ENCODE data around the gene ACAP1.

DNA sequence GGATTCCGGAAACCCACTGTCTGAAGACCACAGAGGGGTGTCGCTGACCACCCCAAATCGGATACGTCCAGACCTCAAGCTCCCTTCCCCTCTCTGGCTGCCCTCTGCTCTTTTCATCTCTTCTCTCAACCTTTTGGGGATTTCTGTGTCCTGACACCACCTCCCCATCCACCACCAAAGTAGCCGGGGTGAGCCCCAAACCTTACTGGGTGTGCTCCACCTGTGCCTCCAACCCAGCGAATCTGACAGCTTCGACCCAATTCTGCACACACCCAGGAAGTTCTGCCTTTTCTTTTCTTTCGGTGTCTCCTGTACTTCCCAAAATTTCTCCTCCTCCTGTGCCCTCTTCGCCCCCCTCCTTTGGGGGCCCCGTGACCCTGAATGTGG, 16.2 kb downstream of the ACAP1 start:
- TF ChIP-seq, protein P1, sequence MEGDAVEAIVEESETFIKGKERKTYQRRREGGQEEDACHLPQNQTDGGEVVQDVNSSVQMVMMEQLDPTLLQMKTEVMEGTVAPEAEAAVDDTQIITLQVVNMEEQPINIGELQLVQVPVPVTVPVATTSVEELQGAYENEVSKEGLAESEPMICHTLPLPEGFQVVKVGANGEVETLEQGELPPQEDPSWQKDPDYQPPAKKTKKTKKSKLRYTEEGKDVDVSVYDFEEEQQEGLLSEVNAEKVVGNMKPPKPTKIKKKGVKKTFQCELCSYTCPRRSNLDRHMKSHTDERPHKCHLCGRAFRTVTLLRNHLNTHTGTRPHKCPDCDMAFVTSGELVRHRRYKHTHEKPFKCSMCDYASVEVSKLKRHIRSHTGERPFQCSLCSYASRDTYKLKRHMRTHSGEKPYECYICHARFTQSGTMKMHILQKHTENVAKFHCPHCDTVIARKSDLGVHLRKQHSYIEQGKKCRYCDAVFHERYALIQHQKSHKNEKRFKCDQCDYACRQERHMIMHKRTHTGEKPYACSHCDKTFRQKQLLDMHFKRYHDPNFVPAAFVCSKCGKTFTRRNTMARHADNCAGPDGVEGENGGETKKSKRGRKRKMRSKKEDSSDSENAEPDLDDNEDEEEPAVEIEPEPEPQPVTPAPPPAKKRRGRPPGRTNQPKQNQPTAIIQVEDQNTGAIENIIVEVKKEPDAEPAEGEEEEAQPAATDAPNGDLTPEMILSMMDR (IDR thresholded peaks at IDR 0.05; ENCODE audit: low read length) = peak; percentile 51; the same call in 1 of the 2 replicates
- no peak for TF ChIP-seq EZH2 (IDR thresholded peaks at IDR 0.05; ENCODE audit: borderline replicate concordance, low read length)
